ENCODE measurements around the gene ZKSCAN4.

ZKSCAN4 gene

DNA sequence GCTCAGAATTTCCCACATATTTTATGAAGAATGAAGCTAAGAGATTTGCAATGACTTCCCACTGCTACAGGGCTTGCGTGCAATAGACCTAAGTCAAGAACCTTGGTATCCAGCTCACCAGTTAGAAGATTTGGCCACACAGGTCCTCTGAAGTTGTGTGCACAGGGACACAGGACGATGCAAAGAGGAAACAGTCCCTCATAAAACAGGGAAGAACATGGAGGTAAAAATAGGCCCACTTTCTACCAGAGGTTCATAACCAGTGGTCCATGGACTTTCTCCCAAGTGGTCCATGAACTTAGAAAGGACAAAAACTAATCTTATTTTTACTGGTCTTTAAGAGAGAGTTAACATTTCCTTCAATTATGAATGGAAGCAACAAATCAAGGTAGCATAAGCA is 1.3 kb downstream of the ZKSCAN4 start:
- DNase-seq (ENCODE audit: low read depth in 2 of 3, low spot score in 1 of 3), result no peak

DNA sequence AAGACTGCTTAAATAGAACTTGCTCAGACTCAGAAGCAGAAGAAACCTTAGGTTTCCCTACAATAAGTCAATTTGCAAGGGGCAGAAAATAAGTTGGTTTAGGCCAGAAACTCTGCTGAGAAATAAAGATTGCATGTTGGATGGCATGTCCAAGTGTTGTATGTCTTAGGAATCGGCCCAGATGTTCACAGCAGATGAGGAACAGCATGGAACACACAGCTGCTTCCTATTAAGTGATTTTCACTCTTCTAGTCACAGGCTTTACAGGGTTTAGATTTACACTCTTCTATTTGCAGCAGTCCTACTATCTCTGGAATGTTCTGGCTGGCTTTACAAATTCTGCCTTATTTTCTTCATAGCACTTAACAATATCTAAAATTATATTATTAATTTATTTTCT is 3.2 kb downstream of the ZKSCAN4 start:
- no peak for DNase-seq (ENCODE audit: low read depth in 2 of 3, low spot score in 1 of 3)

DNA sequence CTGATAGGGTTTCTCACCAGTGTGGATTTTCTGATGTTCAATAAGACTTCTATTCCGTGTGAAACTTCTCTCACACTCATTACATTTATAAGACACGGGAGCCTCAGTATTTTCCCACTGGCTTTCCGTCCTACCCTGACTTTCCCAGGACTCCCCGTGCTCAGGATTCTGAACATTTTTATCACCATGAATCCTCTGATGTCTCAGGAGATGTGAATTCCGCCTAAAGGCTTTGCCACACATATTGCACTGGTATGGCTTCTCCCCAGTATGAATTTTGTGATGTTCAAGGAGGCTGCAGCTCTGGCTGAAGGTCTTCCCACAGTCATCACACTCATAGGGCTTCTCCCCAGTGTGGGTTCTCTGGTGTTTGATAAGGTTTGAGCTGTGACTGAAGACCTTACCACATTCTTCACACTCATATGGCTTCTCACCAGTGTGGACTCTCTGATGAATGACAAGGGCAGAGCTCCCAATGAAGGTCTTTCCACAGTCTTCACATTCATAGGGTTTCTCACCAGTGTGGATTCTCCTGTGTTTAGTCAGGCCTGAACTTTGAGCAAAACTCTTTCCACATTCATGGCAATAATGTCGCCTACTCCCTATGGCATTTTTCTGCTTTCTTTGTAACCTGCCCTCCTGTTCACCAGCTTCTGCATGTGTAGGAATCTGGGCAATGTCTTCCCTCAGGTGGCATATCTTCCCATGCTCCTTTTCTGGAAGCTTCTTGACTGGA is 6.7 kb downstream of the ZKSCAN4 start:
- DNase-seq (ENCODE audit: low read depth in 2 of 3, low spot score in 1 of 3), result no peak

DNA sequence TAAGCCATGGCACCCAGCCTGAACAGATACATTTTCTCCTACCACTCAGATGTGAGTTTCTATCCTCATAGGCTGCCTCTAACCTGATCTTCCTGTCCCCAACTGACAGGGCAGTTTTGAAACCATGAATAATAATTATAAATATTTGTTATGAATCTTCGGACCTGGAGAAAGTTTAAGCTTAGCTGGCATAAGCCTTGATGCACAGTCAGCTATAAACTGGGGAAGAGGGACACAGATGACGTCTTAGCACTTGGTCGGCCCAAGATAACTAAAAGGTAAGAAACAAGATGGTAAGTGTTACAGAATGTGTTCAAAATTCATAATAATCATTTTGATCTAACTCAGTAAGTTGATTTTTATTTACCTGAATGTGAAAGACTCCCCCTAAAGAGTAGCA is 8.1 kb downstream of the ZKSCAN4 start:
- DNase-seq (ENCODE audit: low read depth in 2 of 3, low spot score in 1 of 3), result no peak

DNA sequence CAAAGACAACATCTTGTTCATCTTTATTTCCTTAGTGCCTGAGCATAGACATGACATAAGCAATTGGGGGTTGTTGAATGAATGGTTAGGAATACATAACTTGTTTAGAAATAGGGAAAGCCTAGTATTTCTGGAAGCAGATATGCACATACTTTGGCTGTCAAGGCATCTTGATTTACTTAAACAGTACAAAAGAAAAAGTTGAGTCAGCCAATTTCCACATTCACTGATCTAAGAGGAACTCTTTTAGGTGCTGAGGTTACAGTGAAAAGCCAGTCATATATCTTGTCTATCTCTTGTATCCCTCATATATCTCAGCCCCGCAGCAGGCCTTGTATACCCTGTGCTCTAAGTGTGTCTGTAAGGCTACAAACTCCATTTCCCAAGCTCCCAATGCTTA is 11.6 kb downstream of the ZKSCAN4 start:
- no peak for DNase-seq (ENCODE audit: low read depth in 2 of 3, low spot score in 1 of 3)

DNA sequence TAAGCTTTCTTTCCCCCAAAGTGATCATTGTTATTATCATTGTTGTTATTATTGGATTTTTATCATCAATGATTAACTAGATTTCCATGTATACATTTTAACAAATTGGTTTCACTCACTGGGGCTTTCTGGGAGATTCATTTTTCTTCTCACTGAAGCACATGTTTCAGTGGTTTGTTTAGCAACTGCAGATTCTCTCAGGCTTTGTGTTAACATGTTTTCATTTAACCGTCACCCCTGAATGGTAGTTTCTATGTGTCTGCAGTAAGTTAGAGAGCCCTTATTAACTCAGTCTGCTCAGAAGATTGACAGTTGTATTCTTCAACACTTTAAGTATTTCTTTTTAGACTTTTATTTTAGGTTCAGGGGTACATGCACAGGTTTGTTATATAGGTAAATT is 12.4 kb downstream of the ZKSCAN4 start:
- DNase-seq (ENCODE audit: low read depth in 2 of 3, low spot score in 1 of 3), result no peak

DNA sequence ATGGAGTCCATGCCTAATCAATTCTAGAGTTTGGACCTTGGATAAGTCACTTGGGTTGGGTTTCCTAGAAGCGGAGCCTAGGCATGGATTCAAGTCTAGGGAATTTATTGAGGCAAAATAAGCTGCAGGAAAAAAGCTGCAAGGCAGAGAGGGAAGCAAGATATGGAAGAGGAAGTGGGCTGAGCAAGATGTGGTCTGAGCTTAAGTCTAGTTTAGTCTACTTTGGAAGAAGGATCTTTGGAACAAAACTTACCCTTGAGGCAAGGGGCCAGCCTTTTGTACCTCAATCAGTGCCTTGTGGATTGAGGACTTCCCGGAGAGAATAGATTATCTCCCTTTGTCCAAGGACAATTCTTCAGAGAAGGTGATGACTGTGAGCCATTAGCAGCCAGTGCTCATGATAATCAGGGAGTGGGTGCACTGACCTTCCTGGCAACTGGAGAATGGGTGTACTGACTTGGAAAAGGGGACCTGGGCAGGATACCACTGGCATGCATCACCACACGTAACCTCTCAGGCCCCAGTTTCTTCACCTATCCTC is 16.1 kb downstream of the ZKSCAN4 start:
- no peak for DNase-seq (ENCODE audit: low read depth in 2 of 3, low spot score in 1 of 3)

DNA sequence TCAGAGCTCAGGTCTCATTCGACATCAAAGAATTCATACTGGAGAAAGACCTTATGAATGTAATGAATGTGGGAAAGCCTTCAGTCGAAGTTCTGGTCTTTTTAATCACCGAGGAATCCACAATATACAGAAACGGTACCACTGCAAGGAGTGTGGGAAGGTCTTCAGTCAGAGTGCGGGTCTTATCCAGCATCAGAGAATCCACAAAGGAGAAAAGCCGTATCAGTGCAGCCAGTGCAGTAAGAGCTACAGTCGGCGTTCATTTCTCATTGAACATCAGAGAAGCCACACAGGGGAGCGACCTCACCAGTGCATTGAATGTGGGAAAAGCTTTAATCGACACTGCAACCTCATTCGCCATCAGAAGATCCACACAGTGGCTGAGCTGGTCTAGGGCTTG is 19.3 kb downstream of the ZKSCAN4 start:
- DNase-seq (ENCODE audit: low read depth in 2 of 3, low spot score in 1 of 3), result no peak

DNA sequence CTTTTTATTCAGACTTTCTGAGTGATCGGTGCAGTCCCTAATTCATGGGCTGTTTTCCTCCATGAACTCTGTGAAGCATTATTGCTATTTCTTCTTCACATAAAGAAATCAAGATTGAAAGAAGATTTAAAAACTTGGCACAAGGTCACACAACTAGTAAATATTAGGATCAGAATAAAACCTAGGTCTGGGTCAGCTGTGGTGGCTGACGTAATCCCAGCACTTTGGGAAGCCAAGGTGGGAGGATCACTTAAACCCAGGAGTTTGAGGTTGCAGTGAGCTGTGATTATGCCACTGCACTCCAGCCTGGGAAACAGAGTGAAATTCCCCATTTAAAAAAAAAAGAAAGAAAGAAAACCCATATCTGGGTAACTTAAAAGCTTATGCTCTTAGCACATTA is 25.6 kb downstream of the ZKSCAN4 start:
- DNase-seq (ENCODE audit: low read depth in 2 of 3, low spot score in 1 of 3), result no peak

DNA sequence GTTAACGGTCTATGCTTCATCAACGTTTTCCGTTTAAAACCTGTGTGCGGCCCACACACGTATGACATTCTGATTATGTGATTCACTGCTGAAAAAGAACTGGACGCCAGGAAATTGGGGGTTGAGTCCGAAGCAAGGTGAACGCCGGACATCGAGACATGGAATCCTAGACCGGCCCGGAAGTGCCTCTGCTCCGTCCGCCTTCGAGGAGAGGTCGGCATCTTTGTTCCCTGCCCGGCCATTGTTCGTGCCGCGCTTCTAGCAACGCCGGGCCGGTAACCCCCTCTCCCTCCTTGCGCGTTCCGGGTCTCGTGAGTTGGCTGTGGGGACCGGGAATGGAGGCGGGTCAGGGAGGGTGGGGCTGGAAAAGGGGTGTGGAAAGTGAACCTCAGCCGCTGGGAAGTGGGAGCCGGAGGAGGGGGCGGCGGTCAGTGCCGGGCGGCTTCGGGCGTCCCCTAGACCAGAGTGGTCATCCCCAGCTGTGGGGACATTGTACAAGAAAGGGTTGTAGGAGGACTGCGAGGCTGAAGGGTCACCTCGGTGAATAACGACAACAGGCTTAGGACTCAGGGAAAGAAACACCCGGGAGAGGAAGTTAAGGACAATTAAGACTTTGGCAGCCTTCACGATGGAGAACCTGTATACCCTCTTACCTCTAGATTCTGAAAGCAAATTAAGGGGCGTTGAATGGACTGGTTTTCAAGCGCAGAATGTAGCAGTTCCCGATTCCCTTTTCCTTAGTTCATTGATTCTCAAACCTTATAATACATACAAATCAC is 26.8 kb downstream of the ZKSCAN4 start, which contains the start of gene ZSCAN9:
Gene ZSCAN9, plus strand, starts transcription at position 220 of the 779 bp plus-strand sequence. CDS start 1,810 bp downstream, outside the sequence.
- peak in 1 of 3 donors; percentile 22 for DNase-seq (ENCODE audit: low read depth in 2 of 3, low spot score in 1 of 3)

DNA sequence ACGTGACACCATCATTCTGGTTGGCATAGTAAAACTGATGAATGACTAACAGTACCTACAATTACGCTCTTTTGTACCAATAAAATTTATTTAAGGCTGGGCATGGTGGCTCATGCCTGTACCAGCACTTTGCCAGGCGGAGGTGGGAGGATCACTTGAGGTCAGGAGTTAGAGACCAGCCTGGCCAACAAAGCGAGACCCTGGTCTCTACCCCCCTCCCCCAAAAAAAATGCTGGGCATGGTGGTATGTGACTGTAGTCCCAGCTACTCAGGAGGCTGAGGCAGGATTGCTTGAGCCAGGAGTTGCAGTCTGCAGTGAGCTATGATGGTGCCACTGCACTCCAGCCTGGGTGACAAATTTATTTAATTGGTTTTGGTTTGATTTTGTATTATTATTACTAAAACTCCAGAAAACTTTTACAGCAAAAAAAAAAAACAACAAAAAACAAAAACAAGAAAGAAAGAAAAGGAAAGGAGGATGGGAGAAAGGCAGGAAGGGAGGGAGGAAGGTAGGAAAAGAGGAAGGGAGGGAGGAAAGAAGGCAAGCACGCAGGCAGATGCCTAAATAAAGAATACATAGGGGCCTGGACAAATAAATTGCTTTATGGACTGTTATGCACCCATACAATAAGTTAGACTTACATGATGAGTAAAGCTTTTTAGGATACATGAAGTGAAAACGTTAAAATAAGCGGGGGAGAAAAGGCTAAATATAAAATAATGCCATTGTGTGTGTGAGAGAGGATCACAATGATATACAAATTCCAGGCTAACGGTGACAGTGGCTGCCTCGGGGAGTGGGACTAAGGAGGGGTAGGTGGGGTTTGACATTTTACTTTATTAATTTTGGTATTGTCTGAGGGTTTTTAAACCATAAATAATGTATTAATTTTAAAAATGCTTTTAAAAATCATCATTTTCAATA is 27.7 kb downstream of the ZKSCAN4 start:
- DNase-seq (ENCODE audit: low read depth in 2 of 3, low spot score in 1 of 3), result no peak

DNA sequence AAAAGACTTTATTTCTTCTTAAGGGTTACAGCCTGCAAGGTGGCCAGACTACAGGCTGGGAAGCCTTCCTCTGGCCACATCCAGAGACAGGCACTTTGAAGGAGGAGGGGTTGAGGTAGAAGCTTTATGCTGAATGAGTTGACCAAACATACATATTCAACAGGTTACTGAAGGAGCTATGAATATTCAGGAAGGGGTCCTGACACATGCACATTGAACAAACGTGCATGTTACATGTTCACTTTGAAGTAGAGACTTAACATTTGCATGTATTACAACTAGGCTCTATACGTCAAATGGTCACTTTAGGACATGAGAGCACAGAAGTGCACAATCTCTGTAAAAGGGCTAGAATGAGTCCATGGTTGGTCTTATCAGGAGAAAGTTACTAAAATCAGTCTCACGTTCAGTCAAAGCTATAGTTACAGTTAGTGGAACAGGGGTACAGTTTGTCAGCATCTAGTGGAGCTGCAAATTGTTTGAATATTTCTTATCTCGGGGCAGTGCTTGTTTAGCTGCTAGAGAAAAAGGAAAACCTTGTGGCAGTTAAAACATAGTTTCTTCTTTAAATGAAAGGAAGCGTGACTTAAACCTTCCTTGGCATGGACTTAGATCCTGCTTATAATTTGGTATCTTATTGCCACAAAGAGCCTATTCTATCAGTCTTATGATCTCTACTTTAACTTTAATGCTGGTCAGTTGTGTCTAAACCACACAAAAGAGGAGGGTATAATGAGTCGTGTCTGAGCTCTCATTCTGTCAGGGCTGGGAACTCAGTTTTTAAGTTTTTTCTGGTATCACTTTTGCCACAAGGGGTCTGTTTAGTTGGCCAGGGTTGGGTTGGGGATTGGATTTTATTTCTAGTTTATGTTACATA is 31.6 kb downstream of the ZKSCAN4 start:
- no peak for DNase-seq (ENCODE audit: low read depth in 2 of 3, low spot score in 1 of 3)

DNA sequence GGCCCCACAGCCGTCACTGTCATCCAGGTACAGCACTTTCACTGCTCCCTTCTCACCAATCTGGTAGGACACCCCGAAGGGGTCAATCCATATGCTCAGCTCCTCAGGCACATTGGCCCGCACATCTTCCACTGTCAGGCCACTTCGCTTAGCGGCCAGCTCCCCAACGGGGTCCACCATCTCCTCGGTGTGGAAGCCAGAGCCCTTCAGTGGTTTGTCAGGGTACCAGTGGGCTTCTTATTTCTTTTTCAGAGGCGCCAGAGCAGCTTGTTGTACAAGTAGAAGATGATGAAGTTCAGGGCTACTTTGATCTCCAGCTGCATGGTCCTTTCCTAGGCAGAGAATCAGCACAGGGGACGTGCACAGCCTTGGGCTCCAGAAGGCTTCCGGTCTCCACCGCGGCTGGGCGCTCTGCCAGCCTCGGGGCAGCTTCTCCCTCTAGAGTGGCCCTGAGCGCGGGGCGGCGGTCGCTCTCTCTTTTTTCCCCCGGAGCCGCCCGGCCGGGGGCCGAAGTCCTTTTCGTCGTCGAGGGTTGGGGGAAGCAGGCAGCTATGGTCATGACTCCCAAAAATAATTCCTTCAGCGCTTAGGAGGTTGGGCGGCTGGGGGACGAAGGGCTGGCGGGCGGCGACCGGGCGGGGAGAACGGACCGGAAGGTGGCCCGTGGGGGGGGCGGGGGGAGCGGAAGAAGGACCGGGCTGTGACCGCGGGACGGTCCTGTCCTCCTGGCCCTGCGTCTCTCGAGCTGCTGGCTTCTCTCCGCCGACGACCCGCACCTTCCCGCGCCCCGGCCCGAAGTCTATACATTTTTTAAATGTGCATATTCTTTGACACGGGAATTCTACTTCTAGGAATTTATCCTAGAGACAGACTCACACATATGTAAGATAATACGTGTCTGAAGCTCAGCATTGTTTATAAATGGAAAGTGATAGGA is 33.5 kb downstream of the ZKSCAN4 start:
- DNase-seq (ENCODE audit: low read depth in 2 of 3, low spot score in 1 of 3), result peak in 1 of 3 donors; percentile 37

DNA sequence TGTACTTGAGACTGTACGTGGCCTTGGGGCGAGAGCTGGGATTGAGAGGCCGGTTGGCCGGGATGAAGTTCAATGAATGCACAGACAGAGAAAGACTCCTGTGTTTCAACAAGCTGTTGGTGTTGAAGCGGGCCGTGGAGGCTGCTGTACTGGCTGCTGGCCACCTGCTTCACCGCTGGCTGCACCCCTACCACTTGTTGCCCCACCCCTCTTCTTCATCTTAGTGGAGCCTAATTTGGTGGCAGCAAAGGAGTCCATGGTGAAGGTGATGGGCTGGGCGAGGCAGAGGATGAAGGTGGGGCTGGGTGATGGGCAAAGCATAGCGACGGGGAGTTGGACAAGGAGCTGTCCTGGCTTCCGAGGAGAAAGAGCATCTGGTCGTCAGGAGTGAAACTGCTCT is 34.2 kb downstream of the ZKSCAN4 start:
- no peak for DNase-seq (ENCODE audit: low read depth in 2 of 3, low spot score in 1 of 3)

DNA sequence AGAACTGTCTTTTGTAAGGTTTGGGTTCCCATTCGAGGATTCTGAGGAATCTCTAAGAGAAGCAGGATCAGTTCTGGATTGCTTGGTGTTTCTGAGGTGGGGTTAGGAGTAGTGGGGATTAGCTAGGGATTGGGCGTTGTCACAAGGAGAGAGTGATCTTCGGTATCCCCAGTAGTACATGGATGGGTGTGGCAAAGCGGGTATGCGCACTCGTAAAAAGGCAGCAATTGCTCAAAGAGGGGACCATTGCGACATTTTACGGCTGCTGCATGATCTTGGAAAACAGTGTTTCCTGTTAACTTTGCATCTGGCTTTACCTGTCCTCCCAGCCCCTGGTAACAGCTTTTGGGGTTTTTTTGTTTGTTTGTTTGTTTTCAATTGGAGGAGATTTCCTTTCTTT is 36.6 kb downstream of the ZKSCAN4 start:
- no peak for DNase-seq (ENCODE audit: low read depth in 2 of 3, low spot score in 1 of 3)

DNA sequence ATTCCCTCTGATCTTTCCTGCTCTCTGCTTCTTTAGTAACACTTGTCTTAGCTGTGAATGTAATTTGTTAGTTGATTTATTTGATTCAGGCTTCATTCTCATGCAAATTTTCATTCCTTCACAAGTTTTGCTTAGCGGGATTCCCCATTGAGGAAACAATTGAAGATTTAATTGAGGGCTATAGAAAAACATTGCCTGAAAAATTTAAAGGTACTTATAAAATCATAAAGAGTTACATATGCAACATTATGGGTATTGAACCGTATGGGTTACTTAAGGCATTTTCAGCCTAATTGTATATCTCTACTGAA is 38.9 kb downstream of the ZKSCAN4 start:
- no peak for DNase-seq (ENCODE audit: low read depth in 2 of 3, low spot score in 1 of 3)

DNA sequence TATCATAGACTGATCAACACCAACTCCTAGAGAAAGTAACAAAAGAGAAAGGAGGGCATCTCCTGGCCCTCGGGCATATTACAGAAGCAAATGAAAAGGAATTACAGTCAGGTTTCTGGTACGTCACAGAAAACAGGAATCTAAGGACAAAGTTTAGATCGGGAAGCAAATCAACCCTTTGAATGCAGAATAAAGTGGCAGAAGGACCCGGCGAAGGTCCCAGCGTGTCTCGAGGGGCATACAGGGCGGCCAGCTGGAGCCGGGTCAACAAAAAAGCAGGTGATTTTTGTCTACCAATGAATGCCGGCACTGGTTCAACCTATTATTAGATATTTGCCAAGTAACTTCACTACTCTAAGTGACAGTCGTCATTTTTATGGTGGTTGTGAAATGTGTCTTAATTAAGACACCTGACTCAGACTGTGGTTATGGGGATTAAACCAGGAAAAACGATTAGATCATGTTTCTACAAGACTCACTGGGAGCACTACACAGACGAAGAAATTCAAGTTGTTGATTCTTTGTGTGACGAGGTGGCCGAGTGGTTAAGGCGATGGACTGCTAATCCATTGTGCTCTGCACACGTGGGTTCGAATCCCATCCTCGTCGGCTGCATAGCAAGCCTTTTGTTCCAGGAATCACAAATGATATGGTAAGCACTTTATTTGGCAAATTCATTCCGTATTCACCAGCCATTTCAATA is 39.4 kb downstream of the ZKSCAN4 start:
- DNase-seq (ENCODE audit: low read depth in 2 of 3, low spot score in 1 of 3), result peak; percentile 59 to 81 (median 67)

DNA sequence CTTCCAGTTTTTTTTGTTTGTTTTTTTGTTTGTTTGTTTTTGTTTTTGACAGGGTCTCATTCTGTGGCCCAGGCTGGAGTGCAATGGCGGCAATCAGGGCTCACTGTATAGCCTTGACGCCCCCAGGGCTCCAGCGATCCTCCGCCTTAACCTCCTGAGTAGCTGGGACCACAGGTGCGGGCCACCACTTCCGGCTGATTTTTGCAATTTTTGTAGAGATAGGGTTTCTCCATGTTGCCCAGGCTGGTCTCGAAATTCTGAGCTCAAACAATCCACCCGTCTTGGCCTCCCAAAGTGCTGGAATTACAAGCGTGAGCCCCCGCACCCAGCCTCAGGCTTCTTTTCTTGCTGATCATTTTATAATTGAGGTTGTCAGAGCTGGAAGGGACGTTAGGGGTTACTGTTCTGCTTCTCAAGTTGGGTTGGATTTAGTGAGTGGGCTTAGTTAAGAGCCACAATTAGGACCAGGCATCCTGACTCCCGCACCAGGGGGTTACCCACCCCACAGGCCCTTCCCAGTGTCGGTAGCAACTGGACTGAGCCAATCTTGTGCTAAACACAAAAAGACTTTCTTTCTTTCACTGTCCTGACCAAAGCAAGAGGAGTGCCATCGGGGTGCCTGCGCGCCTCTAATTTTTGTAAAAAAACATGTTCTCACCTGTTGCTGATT is 40.1 kb downstream of the ZKSCAN4 start:
- no peak for DNase-seq (ENCODE audit: low read depth in 2 of 3, low spot score in 1 of 3)

Measured in stimulated activated CD4-positive, alpha-beta T cell treated with anti-CD3 and anti-CD28 coated beads, Interleukin-12 subunit alpha, Interleukin-12 subunit beta, amount 100 ng/mL, for 48 hours (primary cell).